HG03442 (cell line): ENCODE measurements around the gene PIK3C2B.
A peak's percentile ranks its signal among the peaks of the same experiment; 100 is the strongest.
"Not testable (repeated sequence)": the region's sequence is repeated elsewhere in the genome, so short reads cannot be mapped to it uniquely, and the experiment has no call there.

Source experiments
- ATAC-seq: cut with Tn5 transposase; IDR thresholded peaks from one replicate; pipeline ENCODE4 v1.9.1; 2021; ENCODE audit warnings: mild to moderate bottlenecking, moderate library complexity; ENCODE audit not compliant: unreplicated experiment

Gene PIK3C2B, protein sequence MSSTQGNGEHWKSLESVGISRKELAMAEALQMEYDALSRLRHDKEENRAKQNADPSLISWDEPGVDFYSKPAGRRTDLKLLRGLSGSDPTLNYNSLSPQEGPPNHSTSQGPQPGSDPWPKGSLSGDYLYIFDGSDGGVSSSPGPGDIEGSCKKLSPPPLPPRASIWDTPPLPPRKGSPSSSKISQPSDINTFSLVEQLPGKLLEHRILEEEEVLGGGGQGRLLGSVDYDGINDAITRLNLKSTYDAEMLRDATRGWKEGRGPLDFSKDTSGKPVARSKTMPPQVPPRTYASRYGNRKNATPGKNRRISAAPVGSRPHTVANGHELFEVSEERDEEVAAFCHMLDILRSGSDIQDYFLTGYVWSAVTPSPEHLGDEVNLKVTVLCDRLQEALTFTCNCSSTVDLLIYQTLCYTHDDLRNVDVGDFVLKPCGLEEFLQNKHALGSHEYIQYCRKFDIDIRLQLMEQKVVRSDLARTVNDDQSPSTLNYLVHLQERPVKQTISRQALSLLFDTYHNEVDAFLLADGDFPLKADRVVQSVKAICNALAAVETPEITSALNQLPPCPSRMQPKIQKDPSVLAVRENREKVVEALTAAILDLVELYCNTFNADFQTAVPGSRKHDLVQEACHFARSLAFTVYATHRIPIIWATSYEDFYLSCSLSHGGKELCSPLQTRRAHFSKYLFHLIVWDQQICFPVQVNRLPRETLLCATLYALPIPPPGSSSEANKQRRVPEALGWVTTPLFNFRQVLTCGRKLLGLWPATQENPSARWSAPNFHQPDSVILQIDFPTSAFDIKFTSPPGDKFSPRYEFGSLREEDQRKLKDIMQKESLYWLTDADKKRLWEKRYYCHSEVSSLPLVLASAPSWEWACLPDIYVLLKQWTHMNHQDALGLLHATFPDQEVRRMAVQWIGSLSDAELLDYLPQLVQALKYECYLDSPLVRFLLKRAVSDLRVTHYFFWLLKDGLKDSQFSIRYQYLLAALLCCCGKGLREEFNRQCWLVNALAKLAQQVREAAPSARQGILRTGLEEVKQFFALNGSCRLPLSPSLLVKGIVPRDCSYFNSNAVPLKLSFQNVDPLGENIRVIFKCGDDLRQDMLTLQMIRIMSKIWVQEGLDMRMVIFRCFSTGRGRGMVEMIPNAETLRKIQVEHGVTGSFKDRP (N-terminal part only)

DNA sequence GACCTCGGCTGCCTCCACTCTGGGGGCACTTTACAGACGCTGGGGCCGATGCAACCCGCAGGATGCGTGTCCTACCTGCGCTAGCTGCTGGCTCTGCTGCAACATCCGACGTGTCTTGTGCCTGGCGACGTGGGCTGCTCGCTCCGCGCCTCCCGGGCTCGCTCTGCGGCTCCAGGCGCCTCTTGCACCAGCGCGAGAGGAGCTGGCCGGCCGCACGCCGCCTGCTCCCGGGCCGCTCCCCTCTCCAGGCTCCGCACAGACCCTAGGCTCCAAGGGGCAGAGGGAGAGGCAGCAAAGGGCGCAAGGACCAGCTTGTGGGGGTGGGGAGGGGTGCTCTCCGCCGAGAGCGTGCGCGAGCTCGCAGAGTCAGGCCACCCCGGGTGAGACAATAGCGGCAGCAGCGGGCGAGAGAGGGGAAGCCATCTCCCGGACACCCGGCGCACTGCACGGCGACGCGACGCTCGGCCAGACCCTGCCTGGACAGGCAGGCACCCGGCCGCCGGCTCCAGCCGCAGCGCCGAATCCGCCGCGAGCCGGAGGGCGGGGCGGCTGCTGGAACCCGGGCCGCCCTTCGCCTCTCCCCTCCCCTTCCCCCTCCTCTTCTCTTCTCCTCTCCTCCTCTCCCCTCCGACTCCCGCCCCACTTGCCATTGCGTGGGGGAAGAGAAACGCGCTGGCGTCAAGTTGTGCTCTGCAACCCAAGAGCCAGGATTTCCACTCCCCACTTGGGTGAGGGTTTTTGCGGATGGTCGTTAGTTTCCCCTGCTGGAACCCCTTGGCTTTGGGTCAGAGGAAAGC lies at the start of gene PIK3C2B:
TSS of gene PIK3C2B (minus strand) at position 525 of the 797 bp plus-strand sequence. CDS start 25,003 bp downstream, outside the sequence.
- peak; percentile 84 for ATAC-seq

DNA sequence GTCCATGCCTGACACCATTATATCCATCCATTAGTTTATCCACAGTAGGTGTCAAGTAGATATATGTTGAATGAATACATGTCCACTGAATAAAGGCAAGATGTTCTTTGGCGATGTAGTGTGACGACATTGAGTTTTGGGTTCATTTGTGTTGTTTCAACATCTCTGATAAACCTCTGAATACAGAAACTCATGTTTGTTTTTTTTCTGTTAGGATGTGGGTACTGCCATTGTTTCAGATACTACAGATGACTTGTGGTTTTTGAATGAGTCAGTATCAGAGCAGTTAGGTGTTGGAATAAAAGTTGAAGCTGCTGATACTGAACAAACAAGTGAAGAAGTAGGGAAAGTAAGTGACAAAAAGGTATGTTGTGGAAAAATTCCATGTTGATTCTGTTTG lies 49.7 kb upstream of the PIK3C2B start:
- no peak for ATAC-seq

DNA sequence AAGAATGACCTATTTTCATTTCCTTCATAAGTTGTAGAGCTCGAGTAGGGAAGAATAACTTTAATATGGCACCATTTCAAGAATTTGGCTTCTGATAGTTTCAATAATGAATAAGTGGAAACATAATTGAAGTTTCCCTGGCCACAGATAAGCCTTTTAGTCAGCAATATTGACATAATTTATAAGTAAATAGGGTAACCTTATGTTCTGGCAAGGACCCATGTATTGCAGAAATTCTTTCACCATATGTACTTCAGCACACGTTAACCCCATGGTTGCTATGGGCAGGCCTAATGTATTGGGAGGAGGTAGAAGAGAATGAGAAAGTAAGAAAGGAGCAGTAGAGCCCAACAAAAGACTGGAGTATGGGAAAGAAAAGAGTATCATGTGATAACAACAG lies 47.0 kb upstream of the PIK3C2B start:
- ATAC-seq = no peak

DNA sequence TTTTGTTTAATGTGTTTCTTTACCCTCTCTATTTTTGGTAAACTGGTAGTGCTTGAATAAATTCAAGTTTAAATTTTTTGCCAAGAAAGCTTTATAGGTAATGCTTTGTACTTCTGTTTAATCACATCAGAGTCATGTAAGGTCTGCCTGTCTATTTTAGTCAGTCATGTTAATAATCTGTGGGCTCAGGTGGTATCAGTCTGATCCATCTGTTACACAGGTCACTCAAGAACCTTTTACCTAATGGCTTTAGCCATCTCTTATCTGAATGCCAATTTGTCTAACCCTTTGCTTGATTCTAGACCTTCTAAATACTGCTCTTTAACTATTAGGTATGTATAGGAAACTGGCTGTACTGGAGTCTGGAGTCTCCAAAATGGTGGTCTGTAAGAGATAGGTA lies 38.2 kb upstream of the PIK3C2B start:
- no peak for ATAC-seq

DNA sequence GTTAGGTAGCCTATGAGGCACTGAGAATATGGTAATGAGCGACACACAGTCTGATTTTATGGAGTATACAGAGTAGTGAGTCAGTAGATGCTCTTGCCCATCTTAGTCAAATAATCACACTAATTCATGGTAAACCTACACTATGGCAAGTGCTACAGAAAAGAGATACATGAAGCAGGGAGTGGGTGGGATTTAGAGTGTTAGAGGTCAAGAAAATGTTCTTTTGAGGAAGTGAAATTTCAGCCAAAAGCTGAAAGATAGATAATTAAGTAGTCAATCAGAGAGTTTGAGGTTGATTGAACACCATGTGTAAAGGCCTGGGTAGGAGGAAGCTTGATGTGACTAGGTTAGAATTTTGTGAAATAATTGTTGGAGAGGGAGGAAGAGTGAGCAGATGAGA lies 36.3 kb upstream of the PIK3C2B start:
- ATAC-seq = peak; percentile 92

DNA sequence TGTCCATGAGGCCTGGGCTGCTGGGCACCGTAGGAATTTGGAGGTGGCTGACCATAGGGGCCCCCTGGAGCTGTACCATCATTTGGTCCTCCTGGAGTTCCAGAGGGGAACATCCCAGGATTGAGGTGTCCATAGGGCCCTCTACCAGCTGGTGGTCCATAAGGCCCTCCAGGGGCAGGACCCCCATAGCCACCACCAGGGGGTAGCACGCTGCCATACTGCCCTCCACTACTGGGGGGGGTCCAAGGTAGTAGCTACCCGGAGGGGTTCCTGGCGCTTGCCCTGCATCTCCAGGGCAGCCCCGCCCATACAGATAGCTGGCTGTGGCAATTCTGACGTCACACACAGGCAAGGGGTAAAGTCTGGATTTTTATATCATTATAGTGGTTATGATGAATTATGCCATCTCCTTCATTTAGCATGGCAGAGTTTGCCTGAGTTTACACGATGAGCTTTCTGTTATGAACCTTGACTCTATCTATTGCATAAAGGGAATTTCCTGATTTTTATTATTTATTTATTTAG lies 34.8 kb upstream of the PIK3C2B start:
- ATAC-seq = no peak

DNA sequence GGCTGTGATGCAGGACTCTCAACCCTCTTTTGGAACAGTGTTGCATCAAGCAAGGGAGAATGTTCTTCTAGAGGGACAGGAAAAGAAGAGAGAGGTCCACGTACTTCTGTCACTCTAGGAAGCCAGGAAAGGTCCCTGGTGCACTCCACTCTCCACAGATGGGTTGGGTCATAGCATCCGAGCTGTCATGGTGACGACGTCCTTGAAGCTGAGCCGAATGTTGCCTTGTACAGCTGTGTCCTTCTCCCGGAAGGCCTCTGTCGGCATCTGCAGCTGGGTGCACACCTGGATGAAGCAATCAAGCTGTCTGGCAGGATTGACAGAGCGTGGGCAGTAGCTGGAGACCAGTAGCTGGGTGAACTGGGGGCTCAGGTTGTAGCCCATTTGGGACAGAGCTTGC lies 34.1 kb upstream of the PIK3C2B start:
- no peak for ATAC-seq

DNA sequence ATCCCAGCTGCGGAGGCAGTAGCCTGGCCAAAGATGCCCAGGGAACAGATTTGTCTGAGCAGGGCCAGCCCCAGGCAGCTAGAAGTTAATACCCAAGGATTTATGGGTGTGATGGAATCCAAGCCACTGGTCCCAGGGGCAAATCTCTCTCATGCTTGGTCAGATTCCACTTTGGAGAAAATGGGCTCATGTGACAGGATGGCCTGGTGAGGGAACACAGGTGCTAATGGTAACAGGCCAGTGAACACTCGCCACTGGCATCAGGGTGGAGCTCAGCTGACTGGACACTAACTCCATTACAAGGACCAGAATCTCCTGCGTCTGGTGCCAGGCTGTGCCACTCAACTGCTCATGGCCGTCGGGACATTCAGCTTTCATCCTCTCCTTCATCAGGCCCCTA lies 33.6 kb upstream of the PIK3C2B start:
- ATAC-seq = no peak

DNA sequence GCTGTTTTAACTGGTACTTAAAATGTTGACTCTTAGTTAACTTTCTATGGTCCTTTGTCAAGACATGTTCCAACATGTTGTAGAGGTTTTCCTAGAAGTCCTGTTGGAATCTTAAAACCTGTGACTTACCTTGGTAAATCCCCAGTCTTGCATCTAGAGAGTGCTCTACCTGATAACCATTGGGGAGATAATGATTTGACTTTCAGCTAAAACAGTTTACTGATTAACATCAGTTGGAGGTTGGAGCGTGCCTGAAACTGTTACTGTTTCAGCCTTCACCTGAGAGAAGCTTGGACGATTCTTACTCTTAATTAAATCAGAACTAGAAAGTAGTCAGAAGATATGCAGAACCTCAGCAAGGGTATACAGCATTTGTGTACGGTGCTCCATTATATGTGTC lies 30.4 kb upstream of the PIK3C2B start:
- no peak for ATAC-seq

DNA sequence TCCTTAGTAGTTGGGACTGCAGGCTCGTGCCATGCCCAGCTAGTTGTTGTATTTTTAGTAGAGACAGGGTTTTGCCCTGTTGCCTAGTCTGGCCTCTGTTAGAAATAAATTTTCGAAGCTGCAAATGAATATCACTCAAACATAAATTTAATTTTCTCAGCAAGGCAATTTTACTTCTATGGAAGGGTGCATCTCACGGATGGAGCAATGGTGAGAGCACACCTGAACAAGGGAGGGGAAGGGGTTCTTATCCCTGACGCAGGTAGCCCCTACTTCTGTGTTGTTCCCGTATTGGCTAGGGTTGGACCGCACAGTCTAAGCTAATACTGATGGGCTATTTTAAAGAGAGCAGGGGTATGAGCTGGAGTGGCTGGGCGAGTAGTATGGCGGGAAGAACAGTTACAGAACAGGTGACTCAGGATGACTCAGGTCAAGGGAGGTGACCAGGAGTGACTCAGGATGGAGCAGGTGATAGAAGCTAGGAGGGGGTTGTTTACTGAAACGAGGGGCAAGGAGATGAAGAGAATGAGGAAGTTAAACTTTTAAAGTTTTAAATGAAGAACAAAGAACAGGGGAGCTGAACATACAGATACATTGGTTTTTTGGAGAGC lies 29.1 kb upstream of the PIK3C2B start:
- no peak for ATAC-seq

DNA sequence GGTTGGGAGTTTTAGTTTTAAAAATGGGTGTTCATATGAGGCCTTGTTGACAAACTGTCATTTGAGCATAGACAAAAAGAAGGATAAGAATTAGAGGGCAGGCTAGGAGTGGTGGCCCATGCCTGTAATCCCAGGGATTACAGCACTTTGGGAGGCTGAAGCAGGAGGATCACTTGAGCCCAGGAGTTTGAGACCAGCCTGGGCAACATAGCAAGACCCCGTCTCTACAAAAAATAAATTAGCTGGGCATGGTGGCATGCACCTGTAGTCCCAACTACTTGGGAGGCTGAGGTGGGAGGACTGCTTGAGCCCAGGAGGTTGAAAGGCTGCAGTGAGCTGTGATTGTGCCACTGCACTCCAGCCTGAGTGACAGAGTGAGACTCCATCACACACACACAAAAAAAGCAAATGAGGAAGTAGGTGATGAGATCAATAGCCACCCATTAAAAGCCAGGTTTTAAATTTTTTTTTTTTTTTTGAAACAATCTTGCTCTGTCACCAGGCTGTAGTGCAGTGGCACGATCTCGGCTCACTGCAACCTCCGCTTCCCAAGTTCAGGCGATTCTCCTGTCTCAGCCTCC lies 27.4 kb upstream of the PIK3C2B start:
- not testable (repeated sequence) for ATAC-seq

DNA sequence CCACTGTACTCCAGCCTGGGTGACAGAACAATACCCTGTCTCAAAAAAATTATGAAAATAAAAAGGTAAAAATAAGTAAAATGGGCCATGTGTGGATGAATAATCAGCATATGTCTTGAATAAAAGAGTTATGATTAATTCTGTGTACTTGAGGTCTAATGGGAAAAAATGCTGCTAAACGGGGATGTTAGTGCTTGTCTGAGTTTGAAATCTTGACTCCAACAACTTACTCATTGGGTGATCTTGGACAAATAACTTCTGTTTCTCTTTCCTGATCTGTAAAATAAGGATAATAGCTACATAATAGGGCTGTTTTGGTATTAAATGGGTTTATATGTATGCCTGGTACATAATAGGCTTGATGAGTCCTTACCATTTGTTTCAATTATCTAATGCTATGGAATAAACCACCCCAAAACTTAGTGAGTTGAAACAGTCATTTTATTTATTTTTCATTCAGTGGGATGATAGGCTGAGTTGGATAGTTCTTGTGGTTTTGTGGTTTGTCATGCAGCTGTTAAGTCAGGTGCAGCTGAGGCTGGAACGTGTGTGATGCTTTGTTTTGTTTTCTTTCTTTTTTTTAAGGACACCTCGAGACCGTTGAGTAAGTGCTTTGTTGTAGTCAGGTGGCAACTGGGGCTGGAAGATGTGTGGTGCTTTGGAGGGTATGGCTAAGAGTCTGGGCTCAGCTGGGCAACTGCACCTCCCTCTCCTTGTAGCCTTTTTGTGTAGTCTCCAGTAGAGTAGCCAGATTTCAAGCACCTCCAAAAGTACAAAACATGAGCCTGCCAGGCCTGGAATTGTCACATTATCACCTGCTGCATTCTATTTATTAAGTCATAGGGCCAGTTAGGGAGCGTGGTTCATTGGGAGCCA lies 26.5 kb upstream of the PIK3C2B start:
- ATAC-seq = peak; percentile 42

DNA sequence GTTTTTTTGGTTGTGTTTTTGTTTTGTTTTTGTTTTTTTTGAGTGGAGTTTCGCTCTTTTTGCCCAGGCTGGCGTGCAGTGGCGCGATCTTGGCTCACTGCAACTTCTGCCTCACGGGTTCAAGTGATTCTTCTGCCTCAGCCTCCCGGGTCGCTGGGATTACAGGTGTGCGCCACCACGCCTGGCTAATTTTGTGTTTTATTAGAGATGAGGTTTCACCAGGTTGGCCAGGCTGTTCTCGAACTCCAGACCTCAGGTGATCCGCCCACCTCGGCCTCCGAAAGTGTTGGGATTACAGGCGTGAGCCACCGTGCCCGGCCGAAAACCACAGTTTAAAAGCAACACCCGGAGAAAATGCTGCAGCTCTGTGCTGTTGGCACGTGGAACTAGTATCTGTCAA lies 22.8 kb upstream of the PIK3C2B start:
- ATAC-seq = not testable (repeated sequence)

DNA sequence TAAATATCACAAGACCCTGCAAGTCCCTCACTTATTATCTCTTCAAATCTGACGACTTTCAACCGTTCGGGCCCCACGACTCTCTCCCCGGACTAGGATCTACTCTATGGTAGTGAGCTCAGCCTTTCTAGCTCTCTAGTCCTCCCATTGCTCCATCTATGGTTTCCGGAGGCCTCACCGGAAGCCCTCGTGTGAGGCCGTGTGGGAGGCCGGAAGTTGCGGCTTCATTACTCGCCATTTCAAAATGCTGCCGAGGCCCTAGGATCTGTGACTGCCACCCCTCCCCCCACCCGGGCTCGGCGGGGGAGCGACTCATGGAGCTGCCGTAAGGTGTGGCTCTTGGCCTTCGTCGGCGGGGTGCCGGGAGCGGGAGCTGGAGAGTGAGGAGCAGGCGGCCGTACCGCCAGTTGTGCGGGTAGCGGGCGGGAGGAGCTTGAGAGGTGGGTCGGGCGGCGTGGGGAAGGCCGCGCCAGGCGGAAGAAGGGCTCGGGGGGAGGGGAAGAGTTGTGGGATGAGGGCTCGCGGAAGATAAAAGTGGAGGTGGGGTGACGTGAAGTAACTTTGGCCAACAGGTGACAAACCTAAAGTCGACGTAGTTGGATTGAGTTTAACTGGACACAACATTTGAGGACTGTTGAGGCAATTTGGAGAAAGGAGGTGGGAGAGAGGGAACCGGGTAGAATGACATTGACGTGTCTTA lies 21.7 kb upstream of the PIK3C2B start, which contains the start of gene MDM4:
TSS of gene MDM4 (plus strand) at position 227 of the 700 bp plus-strand sequence. CDS start 9,113 bp downstream, outside the sequence.
- ATAC-seq = peak; percentile 73

DNA sequence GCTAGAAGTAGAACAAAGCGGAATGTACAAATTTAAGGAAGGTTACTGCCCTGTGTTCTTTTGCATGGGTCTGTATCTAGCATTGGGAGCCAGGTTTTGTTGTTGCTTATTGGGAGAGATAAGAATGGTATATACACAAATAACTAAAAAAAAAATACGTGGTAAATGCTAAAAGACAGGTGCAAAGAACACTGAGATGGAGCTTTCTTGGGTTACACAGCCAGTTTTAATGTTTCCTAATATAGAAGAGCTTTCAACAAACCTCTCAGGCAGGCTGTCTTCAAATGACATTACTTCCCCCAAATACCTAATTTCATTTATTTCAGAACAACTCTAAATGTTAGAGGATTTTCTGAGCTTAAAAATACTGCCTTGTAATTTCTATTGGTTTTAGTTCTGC lies 20.2 kb upstream of the PIK3C2B start:
- no peak for ATAC-seq

DNA sequence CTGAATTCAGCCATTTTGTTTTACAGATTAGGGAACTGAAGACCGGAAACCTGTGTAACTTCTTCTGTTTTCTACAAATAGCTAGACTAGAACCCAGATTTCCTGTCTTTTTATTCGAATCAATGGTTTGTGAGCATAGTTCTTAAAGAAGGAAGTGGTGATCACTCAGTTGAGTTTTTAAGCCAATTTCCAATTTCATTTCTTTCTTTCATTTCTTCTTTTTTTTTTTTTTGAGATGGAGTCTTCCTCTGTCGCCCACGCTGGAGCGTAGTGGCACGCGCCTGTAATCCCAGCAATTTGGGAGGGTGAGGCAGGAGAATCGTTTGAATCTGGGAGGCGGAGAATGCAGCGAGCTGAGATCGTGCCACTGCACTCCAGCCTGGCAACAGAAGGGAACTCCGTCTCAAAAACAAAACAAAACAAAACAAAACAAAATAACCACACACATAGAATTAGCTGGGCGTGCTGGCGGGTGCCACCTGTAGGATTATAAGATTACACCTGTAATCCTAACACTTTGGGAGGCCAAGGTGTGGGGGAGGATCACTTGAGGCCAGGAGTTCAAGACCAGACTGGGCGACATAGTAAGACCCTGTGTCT lies 18.6 kb upstream of the PIK3C2B start:
- ATAC-seq = peak; percentile 22

DNA sequence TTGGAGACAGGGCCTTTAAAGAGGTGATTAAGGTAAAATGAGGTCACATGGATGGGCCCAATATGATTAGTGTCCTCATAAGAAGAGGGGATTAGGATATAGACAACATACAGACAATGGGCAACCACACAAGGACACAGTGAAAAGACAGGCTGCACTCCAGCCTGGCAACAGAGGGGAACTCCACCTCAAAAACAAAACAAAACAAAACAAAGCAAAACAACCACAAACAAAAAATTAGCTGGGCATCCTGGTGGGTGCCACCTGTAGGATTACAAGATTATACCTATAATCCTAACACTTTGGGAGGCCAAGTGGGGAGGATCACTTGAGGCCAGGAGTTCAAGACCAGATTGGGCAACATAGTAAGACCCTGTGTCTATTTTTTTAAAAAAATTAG lies 16.8 kb upstream of the PIK3C2B start:
- no peak for ATAC-seq
